ENCODE measurements around the gene HSBP1L1. TPM values are rescaled to one million over a fixed set of nuclear protein-coding genes. Genes with fewer than 3 reads are reported as not detected.
"Not testable (repeated sequence)": the region's sequence is repeated elsewhere in the genome, so short reads cannot be mapped to it uniquely, and the experiment has no call there.

The HSBP1L1 gene
- total and polyA plus RNA-seq, 2 donors, result 6.5 to 25.8 TPM

DNA sequence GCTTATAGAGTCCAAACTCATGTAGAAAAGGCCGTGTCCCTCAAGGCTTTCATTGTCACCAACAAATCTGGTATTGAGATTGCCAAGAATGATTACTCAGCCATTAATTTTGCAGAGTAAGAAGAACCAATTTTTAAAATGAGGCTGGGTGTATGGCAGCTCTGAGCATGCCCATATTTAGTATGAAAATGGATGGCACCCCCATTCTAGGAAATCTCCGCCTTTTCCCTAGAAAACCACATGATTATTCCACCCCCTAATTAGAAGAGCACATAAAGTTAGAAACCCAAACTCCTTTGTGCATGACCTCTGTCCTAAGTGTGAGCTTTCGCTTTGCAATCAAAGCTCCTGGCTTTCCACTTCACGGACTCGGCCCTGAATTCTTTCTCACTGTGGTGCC lies 38.0 kb downstream of the HSBP1L1 start:
- WGBS, result 97% methylated on average over 5 of the region's 5 CpGs
- peaks cover 0 to 15% of the 10 kb centered on the region in 2 donors for H3K9me3 ChIP-seq (ENCODE audit: control insufficient read depth in 2 of 2, insufficient read depth in 1 of 2, low read length in 1 of 2)

DNA sequence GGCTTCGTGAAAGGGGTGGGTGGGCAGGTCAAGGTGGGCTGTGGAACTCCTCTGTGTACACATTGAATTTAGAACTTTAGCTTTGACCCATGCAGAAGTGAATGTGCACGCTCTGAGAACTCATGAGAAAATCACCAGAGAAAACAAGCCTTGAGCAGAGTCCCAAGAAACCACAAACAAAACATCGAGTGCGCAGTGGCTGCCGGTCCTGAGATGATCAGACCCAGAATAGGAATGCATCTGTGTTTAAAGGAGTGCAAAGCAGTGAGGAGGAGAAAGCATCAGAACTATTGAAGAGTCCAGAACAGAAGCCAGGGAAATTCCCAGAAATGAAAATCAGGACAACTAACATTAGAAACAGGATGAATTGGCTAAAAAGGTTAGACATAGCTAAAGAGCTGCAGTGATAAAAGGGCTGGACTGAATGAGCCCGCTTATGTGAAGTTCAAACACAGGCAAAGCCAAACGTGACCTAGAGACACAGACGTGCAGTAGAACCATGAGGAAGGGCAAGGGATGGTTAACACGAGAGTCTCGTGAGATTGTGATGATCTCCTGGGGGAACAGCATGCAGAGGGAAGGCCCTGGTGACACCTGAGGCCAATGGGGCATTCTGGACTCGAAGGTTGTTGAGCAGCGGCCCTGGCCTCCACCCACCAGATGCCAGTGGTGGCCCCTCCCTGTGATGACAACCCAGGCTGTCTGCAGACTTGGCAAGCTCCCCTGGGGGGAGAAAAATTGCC lies 40.3 kb downstream of the HSBP1L1 start:
- peaks cover 0 to 17% of the 10 kb centered on the region in 2 donors for H3K9me3 ChIP-seq (ENCODE audit: control insufficient read depth in 2 of 2, insufficient read depth in 1 of 2, low read length in 1 of 2)
- 92% methylated on average over 12 of the region's 12 CpGs for WGBS
- DNase-seq (ENCODE audit: low read depth in 6 of 9, low spot score in 9 of 9), result no peak
- H3K4me1 ChIP-seq (ENCODE audit: control insufficient read depth in 2 of 2, insufficient read depth in 2 of 2, low read length in 2 of 2), result no peaks in the 10 kb centered on the region
- no peaks in the 10 kb centered on the region for H3K27me3 ChIP-seq (ENCODE audit: control insufficient read depth in 2 of 2, insufficient read depth in 1 of 2, low read length in 1 of 2)
- no peaks in the 10 kb centered on the region for H3K36me3 ChIP-seq (ENCODE audit: control insufficient read depth in 2 of 2, insufficient read depth in 2 of 2, low read length in 1 of 2)
- no peak overlapping the region for H3K4me3 ChIP-seq (ENCODE audit: low read length in 2 of 2)
- no peak overlapping the region for H3K27ac ChIP-seq (ENCODE audit: low read depth in 1 of 2, low read length in 1 of 2)

More for the DNA sequence above, 38.0 kb downstream of the HSBP1L1 start:
- H3K4me1 ChIP-seq (ENCODE audit: control insufficient read depth in 2 of 2, insufficient read depth in 2 of 2, low read length in 2 of 2), result no peaks in the 10 kb centered on the region
- DNase-seq (ENCODE audit: low read depth in 6 of 9, low spot score in 9 of 9), result no peak
- H3K27ac ChIP-seq (ENCODE audit: low read depth in 1 of 2, low read length in 1 of 2), result no peak overlapping the region
- no peaks in the 10 kb centered on the region for H3K36me3 ChIP-seq (ENCODE audit: control insufficient read depth in 2 of 2, insufficient read depth in 2 of 2, low read length in 1 of 2)
- no peaks in the 10 kb centered on the region for H3K27me3 ChIP-seq (ENCODE audit: control insufficient read depth in 2 of 2, insufficient read depth in 1 of 2, low read length in 1 of 2)
- no peak overlapping the region for H3K4me3 ChIP-seq (ENCODE audit: low read length in 2 of 2)

DNA sequence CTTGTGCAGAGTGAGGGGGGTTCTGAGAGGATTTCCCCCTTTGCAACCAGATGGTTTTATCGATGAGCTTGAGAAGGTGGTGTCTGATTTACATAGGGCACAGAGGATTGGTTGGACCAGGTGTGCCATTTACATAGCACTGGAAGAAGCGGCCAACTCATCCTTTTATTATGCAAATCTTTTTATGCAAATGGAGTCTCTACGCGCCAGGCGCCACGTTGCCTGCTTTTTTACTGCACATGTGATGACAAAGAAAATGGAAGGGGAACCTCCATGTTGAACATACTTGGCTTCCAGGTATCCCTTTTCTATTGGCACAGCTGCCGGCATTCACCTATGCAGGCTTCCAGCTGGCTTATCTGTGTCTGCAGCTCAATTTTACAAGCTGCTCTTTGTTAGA lies 42.3 kb downstream of the HSBP1L1 start:
- WGBS, result 87% methylated on average over 7 of the region's 7 CpGs
- Histone ChIP-seq H3K9me3 (ENCODE audit: control insufficient read depth in 2 of 2, insufficient read depth in 1 of 2, low read length in 1 of 2) (peaks cover 0 to 10% of the 10 kb centered on the region in 2 donors), H3K27me3 (ENCODE audit: control insufficient read depth in 2 of 2, insufficient read depth in 1 of 2, low read length in 1 of 2) (no peaks in the 10 kb centered on the region), H3K4me1 (ENCODE audit: control insufficient read depth in 2 of 2, insufficient read depth in 2 of 2, low read length in 2 of 2) (no peaks in the 10 kb centered on the region), H3K36me3 (ENCODE audit: control insufficient read depth in 2 of 2, insufficient read depth in 2 of 2, low read length in 1 of 2) (no peaks in the 10 kb centered on the region), H3K4me3 (ENCODE audit: low read length in 2 of 2) (no peak overlapping the region), H3K27ac (ENCODE audit: low read depth in 1 of 2, low read length in 1 of 2) (no peak overlapping the region)
- no peak for DNase-seq (ENCODE audit: low read depth in 6 of 9, low spot score in 9 of 9)

DNA sequence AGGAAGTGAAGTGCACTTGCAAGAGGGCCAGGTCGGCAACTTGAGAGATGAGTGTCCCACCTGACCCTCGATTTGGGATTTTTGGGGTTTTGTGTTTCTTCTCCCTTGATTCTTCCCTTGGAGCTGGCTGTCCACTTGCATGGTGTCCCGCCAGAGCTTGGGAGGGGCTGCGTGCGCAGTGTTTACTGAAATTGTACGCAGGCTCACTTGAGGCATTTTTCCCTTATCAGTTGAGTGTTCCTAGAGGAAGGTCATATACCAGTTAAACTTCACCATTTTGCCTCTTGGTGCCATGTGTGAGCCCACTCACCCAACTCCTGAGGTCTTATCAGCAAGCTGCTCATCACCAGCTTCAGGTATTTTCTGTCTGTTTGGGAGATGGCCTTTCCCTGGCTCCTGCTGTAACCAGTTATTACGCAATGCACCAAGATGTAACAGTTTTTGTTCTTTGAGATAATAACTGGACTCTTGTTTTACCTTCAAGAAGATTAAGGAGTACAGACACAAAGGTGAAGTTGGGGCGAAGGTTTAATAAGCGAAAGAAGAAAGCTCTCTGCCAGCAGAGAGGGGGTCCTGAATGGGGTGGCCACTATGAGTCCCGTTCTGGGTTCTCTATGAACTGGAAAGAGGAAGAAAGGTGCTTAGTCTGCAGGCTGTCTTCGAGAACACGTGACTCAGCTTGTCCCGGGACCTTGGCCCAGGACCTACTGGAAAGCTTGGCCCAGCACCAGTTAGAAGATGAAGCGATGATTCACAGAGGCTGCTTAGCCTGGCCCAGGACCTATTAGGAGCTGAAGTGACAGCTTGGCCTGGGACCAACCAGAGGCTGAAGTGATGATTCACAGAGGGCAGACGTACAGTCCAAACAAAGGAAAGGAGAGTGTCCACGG lies 45.5 kb downstream of the HSBP1L1 start:
- Histone ChIP-seq H3K9me3 (ENCODE audit: control insufficient read depth in 2 of 2, insufficient read depth in 1 of 2, low read length in 1 of 2) (peaks cover 1 to 21% of the 10 kb centered on the region in 2 donors), H3K27ac (ENCODE audit: low read depth in 1 of 2, low read length in 1 of 2) (no peak overlapping the region), H3K27me3 (ENCODE audit: control insufficient read depth in 2 of 2, insufficient read depth in 1 of 2, low read length in 1 of 2) (no peaks in the 10 kb centered on the region), H3K4me3 (ENCODE audit: low read length in 2 of 2) (no peak overlapping the region), H3K4me1 (ENCODE audit: control insufficient read depth in 2 of 2, insufficient read depth in 2 of 2, low read length in 2 of 2) (no peaks in the 10 kb centered on the region), H3K36me3 (ENCODE audit: control insufficient read depth in 2 of 2, insufficient read depth in 2 of 2, low read length in 1 of 2) (no peaks in the 10 kb centered on the region)
- DNase-seq (ENCODE audit: low read depth in 6 of 9, low spot score in 9 of 9), result no peak
- WGBS, result 96% methylated on average over 16 of the region's 16 CpGs

DNA sequence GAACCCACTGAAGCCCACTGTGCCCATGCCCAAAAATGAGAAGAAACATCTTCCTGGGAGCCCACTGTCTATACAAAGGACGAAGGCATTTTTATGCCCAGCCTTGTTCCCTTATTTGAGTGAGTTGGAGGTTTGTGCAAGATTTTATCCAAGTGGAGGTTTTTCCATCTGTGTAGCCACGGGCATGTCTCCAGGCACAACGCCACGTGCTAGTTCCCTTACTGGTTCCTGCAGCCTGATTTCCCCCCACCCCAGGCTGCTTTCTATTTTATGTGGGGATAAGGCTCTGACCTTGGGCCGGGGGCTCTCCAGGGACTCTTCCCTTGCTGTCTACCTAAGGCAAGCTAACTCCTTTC lies 46.1 kb downstream of the HSBP1L1 start:
- WGBS, result 96% methylated on average over 5 of the region's 5 CpGs
- Histone ChIP-seq H3K9me3 (ENCODE audit: control insufficient read depth in 2 of 2, insufficient read depth in 1 of 2, low read length in 1 of 2) (peaks cover 1 to 22% of the 10 kb centered on the region in 2 donors), H3K36me3 (ENCODE audit: control insufficient read depth in 2 of 2, insufficient read depth in 2 of 2, low read length in 1 of 2) (no peaks in the 10 kb centered on the region), H3K27me3 (ENCODE audit: control insufficient read depth in 2 of 2, insufficient read depth in 1 of 2, low read length in 1 of 2) (no peaks in the 10 kb centered on the region), H3K27ac (ENCODE audit: low read depth in 1 of 2, low read length in 1 of 2) (no peak overlapping the region), H3K4me3 (ENCODE audit: low read length in 2 of 2) (no peak overlapping the region), H3K4me1 (ENCODE audit: control insufficient read depth in 2 of 2, insufficient read depth in 2 of 2, low read length in 2 of 2) (no peaks in the 10 kb centered on the region)
- DNase-seq (ENCODE audit: low read depth in 6 of 9, low spot score in 9 of 9), result no peak

DNA sequence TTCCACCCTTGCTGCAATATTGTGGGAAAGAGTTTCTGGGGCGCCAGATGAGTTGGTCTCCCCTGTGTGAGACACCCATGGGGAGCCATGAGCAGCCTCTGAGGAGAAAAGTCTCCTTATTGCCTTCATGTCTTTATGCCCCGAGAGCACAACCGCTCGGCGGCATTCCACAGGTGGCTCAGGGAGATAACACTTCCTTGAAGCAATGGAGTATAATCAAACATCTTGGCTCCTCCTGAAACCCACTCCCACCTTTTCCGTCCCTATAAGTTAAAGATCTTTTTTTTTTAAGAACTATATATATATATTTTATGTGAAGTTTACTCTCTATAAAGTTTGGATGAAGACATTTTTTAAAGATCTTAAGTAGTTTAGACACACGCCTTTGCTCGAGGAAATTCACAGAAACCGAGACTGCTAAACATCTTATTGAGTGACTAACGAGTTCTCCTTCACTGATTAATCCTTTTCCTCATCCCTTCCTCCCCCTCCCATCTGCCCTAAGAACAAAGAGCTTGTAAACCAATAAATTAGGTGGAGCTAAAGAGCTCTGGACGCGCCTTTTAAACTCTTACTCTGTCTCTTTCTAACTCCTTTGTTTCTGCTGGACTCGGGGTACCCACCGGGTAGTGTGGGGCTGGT lies 47.2 kb downstream of the HSBP1L1 start:
- DNase-seq (ENCODE audit: low read depth in 6 of 9, low spot score in 9 of 9); H3K36me3 ChIP-seq (ENCODE audit: control insufficient read depth in 2 of 2, insufficient read depth in 2 of 2, low read length in 1 of 2); H3K27ac ChIP-seq (ENCODE audit: low read depth in 1 of 2, low read length in 1 of 2); H3K4me1 ChIP-seq (ENCODE audit: control insufficient read depth in 2 of 2, insufficient read depth in 2 of 2, low read length in 2 of 2); H3K27me3 ChIP-seq (ENCODE audit: control insufficient read depth in 2 of 2, insufficient read depth in 1 of 2, low read length in 1 of 2); H3K4me3 ChIP-seq (ENCODE audit: low read length in 2 of 2): not testable (repeated sequence)
- 95% methylated on average over 14 of the region's 14 CpGs for WGBS
- H3K9me3 ChIP-seq (ENCODE audit: control insufficient read depth in 2 of 2, insufficient read depth in 1 of 2, low read length in 1 of 2), result peaks cover 1 to 22% of the 10 kb centered on the region in 2 donors

DNA sequence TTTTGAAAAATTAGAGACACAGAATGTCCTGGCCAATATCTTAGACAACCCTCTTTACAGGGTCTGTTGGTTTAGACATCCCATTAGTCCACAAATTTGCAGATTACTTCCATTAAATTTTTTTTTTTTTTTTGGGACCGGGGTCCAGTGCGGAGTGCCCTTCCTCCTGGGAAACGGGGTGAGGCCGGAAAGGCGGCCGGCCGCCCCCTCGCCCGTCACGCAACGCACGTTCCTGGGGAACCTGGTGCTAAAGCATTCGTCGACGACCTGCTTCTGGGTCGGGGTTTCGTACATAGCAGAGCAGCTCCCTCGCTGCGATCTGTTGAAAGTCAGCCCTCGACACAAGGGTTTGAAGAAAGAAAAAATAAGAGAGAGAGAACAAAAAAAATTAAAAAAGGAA lies 48.3 kb downstream of the HSBP1L1 start:
- Histone ChIP-seq H3K27ac (ENCODE audit: low read depth in 1 of 2, low read length in 1 of 2) (no peak overlapping the region), H3K27me3 (ENCODE audit: control insufficient read depth in 2 of 2, insufficient read depth in 1 of 2, low read length in 1 of 2) (no peaks in the 10 kb centered on the region), H3K4me1 (ENCODE audit: control insufficient read depth in 2 of 2, insufficient read depth in 2 of 2, low read length in 2 of 2) (no peaks in the 10 kb centered on the region), H3K4me3 (ENCODE audit: low read length in 2 of 2) (no peak overlapping the region), H3K36me3 (ENCODE audit: control insufficient read depth in 2 of 2, insufficient read depth in 2 of 2, low read length in 1 of 2) (no peaks in the 10 kb centered on the region), H3K9me3 (ENCODE audit: control insufficient read depth in 2 of 2, insufficient read depth in 1 of 2, low read length in 1 of 2) (peaks cover 1 to 22% of the 10 kb centered on the region in 2 donors)
- DNase-seq (ENCODE audit: low read depth in 6 of 9, low spot score in 9 of 9), result no peak
- WGBS, result 98% methylated on average over 20 of the region's 20 CpGs
